ENCODE results near the gene DHRS4. TPM values are rescaled to one million over a fixed set of nuclear protein-coding genes. Genes with fewer than 3 reads are reported as not detected.

DHRS4 gene
- total and polyA plus RNA-seq, 2 of the 13 experiments (the other 11 are each of a cell fraction or from before 2014, with no cell fraction given): 23.9 to 45.1 TPM

DNA sequence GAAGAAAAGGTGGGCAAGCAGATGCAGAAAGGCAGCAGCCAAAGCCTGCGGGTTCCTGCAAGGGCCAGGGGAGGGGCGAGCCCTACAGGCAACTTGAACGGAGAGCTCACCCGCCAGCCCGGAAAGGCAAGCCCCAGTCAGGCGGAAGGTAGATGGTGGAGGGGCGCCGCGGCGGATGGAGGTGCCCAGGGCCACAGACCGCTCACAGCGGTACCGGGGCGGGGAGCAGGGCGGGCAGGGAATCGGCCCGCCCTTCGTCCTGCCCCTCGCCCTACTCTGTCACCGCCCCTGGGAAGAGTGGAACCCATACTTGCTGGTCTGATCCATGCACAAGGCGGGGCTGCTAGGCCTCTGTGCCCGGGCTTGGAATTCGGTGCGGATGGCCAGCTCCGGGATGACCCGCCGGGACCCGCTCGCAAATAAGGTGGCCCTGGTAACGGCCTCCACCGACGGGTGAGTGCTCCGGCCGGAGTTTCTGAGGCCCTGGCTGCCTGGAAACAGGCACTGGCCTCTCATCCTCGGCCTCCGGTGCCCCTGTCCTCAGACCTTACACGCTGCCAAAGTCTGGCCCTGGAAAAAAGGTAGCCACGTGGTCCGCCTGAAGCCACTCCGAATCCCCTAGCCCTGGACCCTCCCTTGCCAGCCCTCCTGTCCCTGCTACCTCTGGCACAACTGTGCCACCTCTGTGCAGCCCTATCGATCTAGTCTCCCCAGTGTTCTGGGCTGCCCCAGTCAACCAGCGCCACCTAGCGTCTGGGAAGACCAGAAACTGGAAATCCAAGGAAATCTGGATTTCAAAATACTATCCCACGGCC lies at the start of gene DHRS4 (continued):
- TF ChIP-seq, protein P1, sequence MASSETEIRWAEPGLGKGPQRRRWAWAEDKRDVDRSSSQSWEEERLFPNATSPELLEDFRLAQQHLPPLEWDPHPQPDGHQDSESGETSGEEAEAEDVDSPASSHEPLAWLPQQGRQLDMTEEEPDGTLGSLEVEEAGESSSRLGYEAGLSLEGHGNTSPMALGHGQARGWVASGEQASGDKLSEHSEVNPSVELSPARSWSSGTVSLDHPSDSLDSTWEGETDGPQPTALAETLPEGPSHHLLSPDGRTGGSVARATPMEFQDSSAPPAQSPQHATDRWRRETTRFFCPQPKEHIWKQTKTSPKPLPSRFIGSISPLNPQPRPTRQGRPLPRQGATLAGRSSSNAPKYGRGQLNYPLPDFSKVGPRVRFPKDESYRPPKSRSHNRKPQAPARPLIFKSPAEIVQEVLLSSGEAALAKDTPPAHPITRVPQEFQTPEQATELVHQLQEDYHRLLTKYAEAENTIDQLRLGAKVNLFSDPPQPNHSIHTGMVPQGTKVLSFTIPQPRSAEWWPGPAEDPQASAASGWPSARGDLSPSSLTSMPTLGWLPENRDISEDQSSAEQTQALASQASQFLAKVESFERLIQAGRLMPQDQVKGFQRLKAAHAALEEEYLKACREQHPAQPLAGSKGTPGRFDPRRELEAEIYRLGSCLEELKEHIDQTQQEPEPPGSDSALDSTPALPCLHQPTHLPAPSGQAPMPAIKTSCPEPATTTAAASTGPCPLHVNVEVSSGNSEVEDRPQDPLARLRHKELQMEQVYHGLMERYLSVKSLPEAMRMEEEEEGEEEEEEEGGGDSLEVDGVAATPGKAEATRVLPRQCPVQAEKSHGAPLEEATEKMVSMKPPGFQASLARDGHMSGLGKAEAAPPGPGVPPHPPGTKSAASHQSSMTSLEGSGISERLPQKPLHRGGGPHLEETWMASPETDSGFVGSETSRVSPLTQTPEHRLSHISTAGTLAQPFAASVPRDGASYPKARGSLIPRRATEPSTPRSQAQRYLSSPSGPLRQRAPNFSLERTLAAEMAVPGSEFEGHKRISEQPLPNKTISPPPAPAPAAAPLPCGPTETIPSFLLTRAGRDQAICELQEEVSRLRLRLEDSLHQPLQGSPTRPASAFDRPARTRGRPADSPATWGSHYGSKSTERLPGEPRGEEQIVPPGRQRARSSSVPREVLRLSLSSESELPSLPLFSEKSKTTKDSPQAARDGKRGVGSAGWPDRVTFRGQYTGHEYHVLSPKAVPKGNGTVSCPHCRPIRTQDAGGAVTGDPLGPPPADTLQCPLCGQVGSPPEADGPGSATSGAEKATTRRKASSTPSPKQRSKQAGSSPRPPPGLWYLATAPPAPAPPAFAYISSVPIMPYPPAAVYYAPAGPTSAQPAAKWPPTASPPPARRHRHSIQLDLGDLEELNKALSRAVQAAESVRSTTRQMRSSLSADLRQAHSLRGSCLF (CRISPR knock-in tag; IDR thresholded peaks at IDR 0.05; ENCODE audit: borderline replicate concordance): peak; percentile 96
- TF ChIP-seq, protein P2, sequence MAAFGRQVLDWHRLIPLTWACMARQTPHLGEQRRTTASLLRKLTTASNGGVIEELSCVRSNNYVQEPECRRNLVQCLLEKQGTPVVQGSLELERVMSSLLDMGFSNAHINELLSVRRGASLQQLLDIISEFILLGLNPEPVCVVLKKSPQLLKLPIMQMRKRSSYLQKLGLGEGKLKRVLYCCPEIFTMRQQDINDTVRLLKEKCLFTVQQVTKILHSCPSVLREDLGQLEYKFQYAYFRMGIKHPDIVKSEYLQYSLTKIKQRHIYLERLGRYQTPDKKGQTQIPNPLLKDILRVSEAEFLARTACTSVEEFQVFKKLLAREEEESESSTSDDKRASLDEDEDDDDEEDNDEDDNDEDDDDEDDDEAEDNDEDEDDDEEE (CRISPR knock-in tag; IDR thresholded peaks at IDR 0.05): peak; percentile 99; the same call in 1 of the 2 replicates
- TF ChIP-seq, protein P3, sequence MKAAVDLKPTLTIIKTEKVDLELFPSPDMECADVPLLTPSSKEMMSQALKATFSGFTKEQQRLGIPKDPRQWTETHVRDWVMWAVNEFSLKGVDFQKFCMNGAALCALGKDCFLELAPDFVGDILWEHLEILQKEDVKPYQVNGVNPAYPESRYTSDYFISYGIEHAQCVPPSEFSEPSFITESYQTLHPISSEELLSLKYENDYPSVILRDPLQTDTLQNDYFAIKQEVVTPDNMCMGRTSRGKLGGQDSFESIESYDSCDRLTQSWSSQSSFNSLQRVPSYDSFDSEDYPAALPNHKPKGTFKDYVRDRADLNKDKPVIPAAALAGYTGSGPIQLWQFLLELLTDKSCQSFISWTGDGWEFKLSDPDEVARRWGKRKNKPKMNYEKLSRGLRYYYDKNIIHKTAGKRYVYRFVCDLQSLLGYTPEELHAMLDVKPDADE (CRISPR knock-in tag; IDR thresholded peaks at IDR 0.05): no peak; the same call in 1 of the 2 replicates
- no peak for TF ChIP-seq HOXA9 (CRISPR knock-in tag; IDR thresholded peaks at IDR 0.05; ENCODE audit: borderline replicate concordance)
- peak; percentile 97 for TF ChIP-seq NR1H2 (CRISPR knock-in tag; IDR thresholded peaks at IDR 0.05; ENCODE audit: borderline replicate concordance, low read depth)
- peak; percentile 95 for TF ChIP-seq ZNF850 (CRISPR knock-in tag; conservative IDR thresholded peaks at IDR 0.05)
- TF ChIP-seq ZNF552 (CRISPR knock-in tag; IDR thresholded peaks at IDR 0.05; ENCODE audit: borderline replicate concordance): peak; percentile 98
- TF ChIP-seq SMYD3 (CRISPR knock-in tag; IDR thresholded peaks at IDR 0.05): peak; percentile 89
- TF ChIP-seq ZFYVE20 (CRISPR knock-in tag; IDR thresholded peaks at IDR 0.05; ENCODE audit: borderline replicate concordance, low read depth): no peak; the same call in 1 of the 2 replicates
- peak; percentile 80 for TF ChIP-seq RXRA (CRISPR knock-in tag; IDR thresholded peaks at IDR 0.05)
- TF ChIP-seq, protein P4, sequence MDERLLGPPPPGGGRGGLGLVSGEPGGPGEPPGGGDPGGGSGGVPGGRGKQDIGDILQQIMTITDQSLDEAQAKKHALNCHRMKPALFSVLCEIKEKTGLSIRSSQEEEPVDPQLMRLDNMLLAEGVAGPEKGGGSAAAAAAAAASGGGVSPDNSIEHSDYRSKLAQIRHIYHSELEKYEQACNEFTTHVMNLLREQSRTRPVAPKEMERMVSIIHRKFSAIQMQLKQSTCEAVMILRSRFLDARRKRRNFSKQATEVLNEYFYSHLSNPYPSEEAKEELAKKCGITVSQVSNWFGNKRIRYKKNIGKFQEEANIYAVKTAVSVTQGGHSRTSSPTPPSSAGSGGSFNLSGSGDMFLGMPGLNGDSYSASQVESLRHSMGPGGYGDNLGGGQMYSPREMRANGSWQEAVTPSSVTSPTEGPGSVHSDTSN (CRISPR knock-in tag; IDR thresholded peaks at IDR 0.05): 0 out of 2 replicates have a peak, but pooled peaks have one; percentile 31
- TF ChIP-seq ZNF230 (CRISPR knock-in tag; IDR thresholded peaks at IDR 0.05): peak; percentile 98
- TF ChIP-seq HNRNPUL1 (IDR thresholded peaks at IDR 0.05; ENCODE audit: low read depth, low read length): no peak
- TF ChIP-seq ZNF337 (CRISPR knock-in tag; IDR thresholded peaks at IDR 0.05; ENCODE audit: borderline replicate concordance, low read depth): peak; percentile 98; the same call in 1 of the 2 replicates
- peak; percentile 75 for TF ChIP-seq YY1 (IDR thresholded peaks at IDR 0.05; ENCODE audit: insufficient read depth, insufficient replicate concordance, low read depth, low read length)
- peak; percentile 92 for TF ChIP-seq ZNF792 (CRISPR knock-in tag; IDR thresholded peaks at IDR 0.05)
- TF ChIP-seq, protein P5, sequence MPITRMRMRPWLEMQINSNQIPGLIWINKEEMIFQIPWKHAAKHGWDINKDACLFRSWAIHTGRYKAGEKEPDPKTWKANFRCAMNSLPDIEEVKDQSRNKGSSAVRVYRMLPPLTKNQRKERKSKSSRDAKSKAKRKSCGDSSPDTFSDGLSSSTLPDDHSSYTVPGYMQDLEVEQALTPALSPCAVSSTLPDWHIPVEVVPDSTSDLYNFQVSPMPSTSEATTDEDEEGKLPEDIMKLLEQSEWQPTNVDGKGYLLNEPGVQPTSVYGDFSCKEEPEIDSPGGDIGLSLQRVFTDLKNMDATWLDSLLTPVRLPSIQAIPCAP (CRISPR knock-in tag; IDR thresholded peaks at IDR 0.05; ENCODE audit: low read depth): peak; percentile 95
- TF ChIP-seq, protein P6, sequence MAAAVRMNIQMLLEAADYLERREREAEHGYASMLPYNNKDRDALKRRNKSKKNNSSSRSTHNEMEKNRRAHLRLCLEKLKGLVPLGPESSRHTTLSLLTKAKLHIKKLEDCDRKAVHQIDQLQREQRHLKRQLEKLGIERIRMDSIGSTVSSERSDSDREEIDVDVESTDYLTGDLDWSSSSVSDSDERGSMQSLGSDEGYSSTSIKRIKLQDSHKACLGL (CRISPR knock-in tag; IDR thresholded peaks at IDR 0.05): peak; percentile 97
